ENCODE results near the gene CDKN2AIPNL.

CDKN2AIPNL gene, protein sequence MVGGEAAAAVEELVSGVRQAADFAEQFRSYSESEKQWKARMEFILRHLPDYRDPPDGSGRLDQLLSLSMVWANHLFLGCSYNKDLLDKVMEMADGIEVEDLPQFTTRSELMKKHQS

DNA sequence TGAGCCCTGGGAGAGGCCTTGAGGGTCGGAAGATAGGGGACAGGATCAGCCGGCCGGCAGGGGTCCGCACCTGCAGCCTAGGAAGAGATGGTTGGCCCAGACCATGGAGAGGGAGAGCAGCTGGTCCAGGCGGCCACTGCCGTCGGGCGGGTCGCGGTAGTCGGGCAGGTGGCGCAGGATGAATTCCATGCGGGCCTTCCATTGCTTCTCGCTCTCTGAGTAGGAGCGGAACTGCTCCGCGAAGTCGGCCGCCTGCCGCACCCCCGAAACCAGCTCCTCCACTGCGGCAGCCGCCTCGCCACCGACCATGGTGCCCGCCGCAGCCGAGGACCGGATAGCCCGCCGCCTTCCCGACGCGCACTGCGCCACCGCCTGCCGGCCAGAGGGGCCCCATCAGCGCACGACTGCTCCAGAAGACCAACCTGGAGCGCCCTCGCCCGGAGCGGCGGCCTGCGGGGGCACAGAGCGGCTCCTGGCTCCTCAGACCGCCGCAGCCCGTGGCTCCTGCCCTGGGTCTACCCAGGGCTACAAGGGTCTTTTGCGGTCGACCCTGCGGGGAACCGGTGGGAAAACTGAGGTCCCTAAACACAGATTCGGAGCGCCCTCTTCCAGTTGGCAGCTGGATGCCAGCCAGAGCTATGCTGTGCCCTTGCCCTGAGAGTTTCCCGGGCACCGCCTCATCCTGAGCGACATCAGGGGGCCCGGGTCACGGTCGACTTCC lies at the start of gene CDKN2AIPNL:
Gene CDKN2AIPNL, minus strand, starts transcription at position 336 of the 721 bp plus-strand sequence. Its CDS starts 27 bp downstream, at position 309.
- DNase-seq: peak; percentile 92

- DNase-seq: no peak
Observed at GRCh38 chr5:134460551-134460950, 48.9 kb upstream of the CDKN2AIPNL start.

GRCh38 chr5:134459491-134459890 lies 47.8 kb upstream of the CDKN2AIPNL start:
- no peak for DNase-seq

DNA sequence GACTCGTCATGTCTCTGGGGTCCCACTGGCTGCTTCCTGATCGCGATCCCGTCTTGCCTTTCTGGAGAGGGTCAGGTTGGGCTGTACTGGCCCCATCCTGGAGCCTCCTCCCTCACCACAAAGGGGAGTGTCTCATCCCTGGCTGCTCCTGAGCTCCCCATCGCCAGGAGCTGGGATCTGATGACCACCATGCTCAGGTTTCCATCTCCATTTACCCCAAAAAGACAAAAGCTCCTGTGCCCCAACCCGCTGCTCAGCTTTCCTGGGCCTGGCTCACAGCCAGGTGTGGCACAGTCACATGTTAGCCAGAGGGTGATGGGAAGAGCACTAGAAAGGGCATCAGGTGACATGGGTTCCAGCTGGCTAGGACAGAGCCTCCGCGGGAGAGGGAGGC lies 47.3 kb upstream of the CDKN2AIPNL start:
- DNase-seq: peak; percentile 34

DNA sequence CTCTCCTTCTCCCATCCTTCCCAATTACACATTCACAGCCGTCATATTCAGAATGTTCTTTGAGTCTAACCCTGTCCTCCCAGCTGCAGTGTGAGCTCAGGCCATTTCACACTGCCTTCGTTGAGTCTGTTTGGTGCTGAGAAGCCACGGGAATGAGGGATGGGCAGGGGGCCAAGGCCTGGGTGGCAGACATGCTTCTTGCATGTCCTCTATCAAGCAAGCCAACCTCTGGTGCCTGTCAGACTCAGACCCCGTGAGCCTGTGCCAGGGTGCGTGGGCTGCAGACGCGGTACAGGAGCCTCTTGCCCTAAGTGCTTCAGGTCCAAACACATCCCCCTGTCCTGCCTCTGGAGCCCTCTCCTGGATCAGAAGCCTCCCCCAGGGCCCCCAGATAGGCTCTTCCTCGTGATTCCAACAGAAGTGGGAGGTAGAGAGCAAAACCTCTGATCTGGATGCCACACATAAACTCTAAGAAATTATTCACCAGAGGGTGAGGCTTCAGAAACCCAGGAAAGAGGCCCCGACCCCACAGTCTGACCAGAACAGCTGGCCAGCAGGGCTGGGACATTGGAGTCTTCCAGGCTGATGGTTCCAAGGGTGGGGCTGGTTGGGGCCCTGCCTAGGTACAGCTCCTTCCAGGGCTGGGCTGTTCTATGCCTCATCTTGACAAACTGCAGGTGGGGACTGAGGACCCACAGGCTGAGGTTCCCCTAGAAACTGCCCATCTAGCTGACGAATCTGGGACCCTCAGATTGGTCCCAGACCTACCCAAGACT lies 46.7 kb upstream of the CDKN2AIPNL start:
- peak; percentile 31 for DNase-seq

- DNase-seq: no peak
Observed at GRCh38 chr5:134457801-134458200, 46.1 kb upstream of the CDKN2AIPNL start.

- no peak for DNase-seq
Observed at GRCh38 chr5:134456825-134457224, 45.1 kb upstream of the CDKN2AIPNL start.

DNA sequence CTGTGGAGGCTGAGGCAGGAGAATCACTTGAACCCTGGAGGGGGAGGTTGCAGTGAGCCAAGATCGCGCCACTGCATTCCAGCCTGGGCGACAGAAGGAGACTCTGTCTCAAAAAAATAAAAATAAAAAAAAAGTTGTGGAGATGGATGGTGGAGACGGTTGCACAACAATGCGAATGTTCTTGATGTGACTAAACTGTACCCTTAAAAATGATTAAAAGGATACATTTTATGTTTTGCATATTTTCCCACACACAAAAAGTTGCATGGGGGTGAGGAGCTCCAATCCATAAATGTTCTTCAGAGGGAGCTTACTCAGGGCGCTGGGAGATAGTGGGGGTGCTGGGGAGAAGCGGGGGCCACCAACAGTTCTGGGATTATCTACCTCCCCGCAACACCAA lies 43.8 kb upstream of the CDKN2AIPNL start:
- DNase-seq: no peak

DNA sequence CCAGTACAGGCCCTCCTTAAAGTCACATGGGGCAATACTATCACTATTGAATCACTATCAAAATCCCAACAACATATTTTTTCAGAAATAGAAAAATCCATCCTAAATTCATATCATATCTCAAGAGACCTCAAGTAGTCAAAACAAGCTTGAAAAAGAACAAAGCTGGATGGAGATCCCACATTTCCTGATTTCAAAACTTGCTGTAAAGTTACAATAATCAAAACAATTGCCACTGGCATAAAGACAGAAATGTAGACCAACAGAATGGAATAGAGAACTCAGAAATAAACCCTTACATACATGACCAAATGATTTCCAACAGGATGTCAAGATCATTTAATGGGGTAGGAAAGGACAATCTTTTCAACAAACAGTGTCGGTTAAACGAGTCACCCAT lies 41.3 kb upstream of the CDKN2AIPNL start:
- no peak for DNase-seq

GRCh38 chr5:134451936-134452505 lies 40.3 kb upstream of the CDKN2AIPNL start:
- DNase-seq: peak; percentile 43

GRCh38 chr5:134451225-134451935 lies 39.7 kb upstream of the CDKN2AIPNL start:
- DNase-seq: no peak

GRCh38 chr5:134450374-134450773 lies 38.7 kb upstream of the CDKN2AIPNL start:
- DNase-seq: no peak

DNA sequence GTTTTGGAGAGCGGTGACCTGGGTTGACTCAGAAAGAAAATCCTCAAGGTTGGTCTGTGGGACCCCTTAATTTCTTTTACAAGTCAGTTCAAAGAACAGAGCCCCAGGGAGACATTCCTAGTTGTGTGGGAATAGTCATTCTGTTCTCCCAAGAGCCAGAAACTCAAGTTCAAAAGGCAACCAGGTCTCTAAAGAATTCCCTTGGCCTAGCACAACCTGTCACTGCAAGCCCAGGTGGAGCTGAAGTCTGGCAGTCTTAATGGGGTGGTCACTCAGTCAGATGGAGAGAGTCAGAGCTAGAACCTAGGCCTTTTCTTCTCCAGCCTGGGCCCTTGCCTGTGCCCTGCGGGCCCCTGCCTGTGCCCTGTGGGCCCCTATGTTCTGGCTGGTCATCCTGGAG lies 37.5 kb upstream of the CDKN2AIPNL start:
- DNase-seq: no peak

- DNase-seq: no peak
Observed at GRCh38 chr5:134447815-134448520, 36.3 kb upstream of the CDKN2AIPNL start.

DNA sequence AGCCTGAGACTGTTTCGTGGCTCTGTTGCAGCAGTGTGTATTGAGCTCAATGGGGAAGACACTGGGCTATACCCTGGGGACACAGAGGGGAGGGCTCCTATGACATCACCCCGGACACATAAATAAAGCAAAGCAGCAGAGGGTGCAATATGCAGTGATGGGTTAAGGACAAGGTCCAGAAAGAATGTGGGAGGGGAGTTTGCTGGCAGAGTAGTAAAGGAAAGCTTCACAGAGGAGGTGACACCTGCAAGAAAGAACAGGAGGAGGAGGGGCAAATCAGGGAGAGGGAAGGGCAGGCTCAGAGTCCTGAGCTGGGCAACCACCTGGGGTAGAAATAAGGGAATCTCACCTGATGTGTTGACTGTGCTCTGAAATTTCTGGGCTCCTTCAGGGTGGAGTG lies 35.3 kb upstream of the CDKN2AIPNL start:
- DNase-seq: peak; percentile 19

DNA sequence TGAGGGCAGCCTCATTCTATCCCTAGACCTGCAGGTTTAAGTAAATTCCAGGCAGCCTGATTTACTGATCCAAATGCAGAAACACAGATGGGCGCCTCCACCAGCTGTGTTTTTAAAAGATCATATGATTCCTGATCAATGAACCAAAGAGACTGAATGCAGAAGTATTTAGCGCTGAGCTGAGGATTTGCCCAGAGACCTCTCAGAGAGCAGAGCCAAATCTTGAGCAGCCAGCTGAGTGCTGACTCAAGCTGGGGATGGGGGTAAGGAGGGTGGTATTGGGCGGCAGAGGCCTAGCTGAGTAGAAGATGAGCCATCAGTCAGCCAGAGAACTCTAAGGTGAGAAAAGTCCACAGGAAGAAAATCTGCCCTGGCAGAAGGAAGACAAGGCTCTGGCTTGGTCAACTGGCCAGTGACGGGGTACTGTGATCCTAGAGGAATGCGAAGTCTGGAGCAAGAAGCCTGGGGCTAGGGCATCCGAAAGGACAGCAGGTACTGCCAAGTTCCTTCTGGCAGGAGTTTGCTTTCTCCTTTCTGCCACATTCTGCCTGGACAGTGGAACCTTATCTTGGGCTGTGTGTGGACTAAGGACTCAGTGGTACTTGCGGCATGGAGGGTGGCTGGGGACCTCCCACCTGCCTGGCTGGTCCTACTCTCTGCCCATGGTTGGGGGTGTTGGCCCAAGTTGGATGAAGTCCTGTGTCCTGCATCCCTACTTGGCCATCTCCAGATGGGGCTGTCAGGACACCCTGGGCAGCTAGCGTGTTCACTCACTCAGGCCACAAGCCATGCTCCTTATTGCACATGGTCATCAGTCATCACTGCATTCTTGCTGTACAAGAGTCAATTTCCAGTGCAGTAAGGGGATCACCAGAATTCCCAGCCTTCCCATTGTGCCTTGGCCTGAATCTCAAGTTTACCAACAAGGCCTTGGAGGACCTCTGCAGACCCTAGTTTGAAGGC lies 34.5 kb upstream of the CDKN2AIPNL start:
- no peak for DNase-seq

DNA sequence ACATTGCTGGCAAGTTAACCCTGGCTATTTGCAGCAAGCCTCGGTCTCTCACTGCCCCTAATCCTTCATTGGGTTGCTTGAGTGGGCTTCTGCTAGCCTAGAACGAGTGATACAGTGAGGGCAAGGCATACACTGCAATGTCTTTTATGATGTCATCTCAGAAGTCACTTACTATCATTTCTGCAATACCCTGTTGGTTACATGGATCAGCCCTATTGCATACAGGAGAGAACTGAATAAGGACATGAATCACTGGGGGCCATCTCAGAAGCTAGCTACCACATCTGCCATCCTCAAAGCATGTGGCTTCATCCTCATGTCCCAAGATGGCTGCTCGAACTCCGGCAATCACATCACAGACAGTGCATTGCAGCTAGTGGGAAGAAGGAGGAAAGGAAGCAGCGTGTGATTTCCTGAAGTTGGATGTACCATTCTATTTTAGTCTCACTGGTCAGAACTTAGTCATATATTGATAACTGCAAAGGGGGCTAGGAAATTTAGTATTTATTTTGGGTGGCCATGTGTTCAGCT lies 33.3 kb upstream of the CDKN2AIPNL start:
- DNase-seq: no peak

GRCh38 chr5:134440201-134440755 lies 28.6 kb upstream of the CDKN2AIPNL start:
- DNase-seq: no peak

- peak; percentile 77 for DNase-seq
Observed at GRCh38 chr5:134439210-134439654, 27.6 kb upstream of the CDKN2AIPNL start.

DNA sequence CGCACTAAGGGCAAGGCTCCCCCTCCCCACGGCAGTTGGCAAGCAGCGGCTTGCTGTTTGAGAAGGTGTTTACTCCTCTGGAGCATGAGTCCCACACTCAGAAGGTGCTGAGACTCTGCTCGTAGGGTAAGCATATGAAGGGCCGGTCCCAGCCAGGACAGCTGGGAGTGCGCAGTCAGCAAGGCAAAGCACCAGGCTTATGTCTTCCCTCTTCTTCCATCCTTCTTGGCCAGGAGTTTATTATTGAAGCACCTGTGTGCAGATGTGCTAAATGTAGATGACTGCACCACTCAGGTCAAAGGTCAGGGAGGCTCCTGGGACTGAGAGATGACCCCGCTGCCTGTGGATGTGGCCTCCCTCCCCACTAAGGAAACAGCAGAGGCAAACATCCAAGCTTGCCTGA lies 27.0 kb upstream of the CDKN2AIPNL start:
- no peak for DNase-seq
